Right hindlimb (tissue), 1 donor: ENCODE results near the gene ROPN1B.
"Not testable (repeated sequence)": the region's sequence is repeated elsewhere in the genome, so short reads cannot be mapped to it uniquely, and the experiment has no call there.

Experiments used
- DNase-seq: peaks from one replicate; pipeline ENCODE4 v3.0.0-alpha.2; 2018

ROPN1B gene

GRCh38 chr3:125968701-125969592 is at the start of gene ROPN1B:
ROPN1B (plus strand) TSS chr3:125969178; CDS start chr3:125972055, 2,877 bp downstream.
- not testable (repeated sequence) for DNase-seq

- DNase-seq = not testable (repeated sequence)
These were observed 48.8 kb upstream of the ROPN1B start for GRCh38 chr3:125920191-125920590.

GRCh38 chr3:125920751-125921279 is 48.2 kb upstream of the ROPN1B start:
- not testable (repeated sequence) for DNase-seq

- peak; percentile 57 for DNase-seq
These were observed 47.3 kb upstream of the ROPN1B start for GRCh38 chr3:125921712-125922111.

- not testable (repeated sequence) for DNase-seq
These were observed 45.5 kb upstream of the ROPN1B start for GRCh38 chr3:125923324-125924115.

- not testable (repeated sequence) for DNase-seq
These were observed 44.7 kb upstream of the ROPN1B start for GRCh38 chr3:125924276-125924675.

- DNase-seq = not testable (repeated sequence)
These were observed 43.3 kb upstream of the ROPN1B start for GRCh38 chr3:125925727-125926126.

GRCh38 chr3:125928771-125929545 is 40.0 kb upstream of the ROPN1B start:
- DNase-seq = peak; percentile 67

GRCh38 chr3:125929765-125930164 is 39.2 kb upstream of the ROPN1B start:
- not testable (repeated sequence) for DNase-seq

- not testable (repeated sequence) for DNase-seq
These were observed 37.6 kb upstream of the ROPN1B start for GRCh38 chr3:125931355-125931880.

- DNase-seq = not testable (repeated sequence)
These were observed 35.4 kb upstream of the ROPN1B start for GRCh38 chr3:125933397-125934173.

- not testable (repeated sequence) for DNase-seq
These were observed 33.6 kb upstream of the ROPN1B start for GRCh38 chr3:125935252-125935874.

- not testable (repeated sequence) for DNase-seq
These were observed 32.7 kb upstream of the ROPN1B start for GRCh38 chr3:125936210-125936815.

- not testable (repeated sequence) for DNase-seq
These were observed 32.1 kb upstream of the ROPN1B start for GRCh38 chr3:125936891-125937290.

- not testable (repeated sequence) for DNase-seq
These were observed 21.2 kb upstream of the ROPN1B start for GRCh38 chr3:125947806-125948205.

GRCh38 chr3:125948901-125949300 is 20.1 kb upstream of the ROPN1B start:
- DNase-seq = not testable (repeated sequence)

GRCh38 chr3:125951176-125951575 is 17.8 kb upstream of the ROPN1B start:
- not testable (repeated sequence) for DNase-seq

- not testable (repeated sequence) for DNase-seq
These were observed 12.0 kb upstream of the ROPN1B start for GRCh38 chr3:125957020-125957419.

- no peak for DNase-seq
These were observed 11.1 kb upstream of the ROPN1B start for GRCh38 chr3:125957674-125958510.
